ENCODE measurements around the gene TMUB2. TPM values are rescaled to one million over a fixed set of nuclear protein-coding genes. Genes with fewer than 3 reads are reported as not detected.
A peak's percentile ranks its signal among the peaks of the same experiment; 100 is the strongest.

Gene TMUB2
- total and polyA plus RNA-seq, 9 of the 15 experiments (the other 6 are each of a cell fraction or from before 2014, with no cell fraction given): 4.1 to 29.8 (median 16.3) TPM

DNA sequence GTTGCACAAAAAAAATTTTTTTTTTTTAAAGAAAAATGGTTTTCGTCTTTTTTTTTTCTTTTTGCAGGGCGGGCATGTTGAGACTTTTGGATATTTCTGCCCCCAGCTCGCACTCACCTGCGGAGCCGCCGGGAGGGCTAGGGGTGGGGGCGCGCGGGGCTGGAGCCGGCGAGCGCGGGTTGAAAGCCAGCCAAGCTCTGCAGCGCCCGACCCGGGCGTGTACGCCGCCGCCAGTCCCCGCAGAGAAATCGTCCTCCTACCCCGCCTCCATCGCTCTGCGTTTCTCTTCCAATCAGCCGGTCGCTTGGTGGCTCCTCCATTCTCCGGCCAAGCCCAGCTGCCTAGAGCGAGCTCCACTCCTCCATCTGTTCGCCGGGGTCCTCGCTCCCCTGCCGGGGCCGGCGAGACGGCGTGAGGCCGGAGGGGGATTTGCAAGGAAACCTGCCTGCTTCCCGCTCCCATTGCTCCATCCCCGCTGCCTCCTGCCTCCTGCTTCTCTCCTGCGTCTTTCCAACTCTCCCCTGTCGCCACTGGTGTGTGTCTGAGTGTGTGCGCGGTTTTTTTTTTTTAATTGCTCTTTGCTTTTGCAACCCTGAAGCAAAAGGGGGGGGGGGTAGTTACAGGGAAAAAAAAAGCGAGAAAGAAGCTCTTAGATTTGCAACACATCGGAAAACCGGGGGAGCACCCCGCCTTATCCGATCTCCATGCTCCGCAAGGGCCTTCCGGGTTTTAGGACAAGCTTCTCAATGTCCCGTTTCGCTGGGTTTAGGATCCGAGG, 34.5 kb downstream of the TMUB2 start (continued):
- TF ChIP-seq, protein P1, sequence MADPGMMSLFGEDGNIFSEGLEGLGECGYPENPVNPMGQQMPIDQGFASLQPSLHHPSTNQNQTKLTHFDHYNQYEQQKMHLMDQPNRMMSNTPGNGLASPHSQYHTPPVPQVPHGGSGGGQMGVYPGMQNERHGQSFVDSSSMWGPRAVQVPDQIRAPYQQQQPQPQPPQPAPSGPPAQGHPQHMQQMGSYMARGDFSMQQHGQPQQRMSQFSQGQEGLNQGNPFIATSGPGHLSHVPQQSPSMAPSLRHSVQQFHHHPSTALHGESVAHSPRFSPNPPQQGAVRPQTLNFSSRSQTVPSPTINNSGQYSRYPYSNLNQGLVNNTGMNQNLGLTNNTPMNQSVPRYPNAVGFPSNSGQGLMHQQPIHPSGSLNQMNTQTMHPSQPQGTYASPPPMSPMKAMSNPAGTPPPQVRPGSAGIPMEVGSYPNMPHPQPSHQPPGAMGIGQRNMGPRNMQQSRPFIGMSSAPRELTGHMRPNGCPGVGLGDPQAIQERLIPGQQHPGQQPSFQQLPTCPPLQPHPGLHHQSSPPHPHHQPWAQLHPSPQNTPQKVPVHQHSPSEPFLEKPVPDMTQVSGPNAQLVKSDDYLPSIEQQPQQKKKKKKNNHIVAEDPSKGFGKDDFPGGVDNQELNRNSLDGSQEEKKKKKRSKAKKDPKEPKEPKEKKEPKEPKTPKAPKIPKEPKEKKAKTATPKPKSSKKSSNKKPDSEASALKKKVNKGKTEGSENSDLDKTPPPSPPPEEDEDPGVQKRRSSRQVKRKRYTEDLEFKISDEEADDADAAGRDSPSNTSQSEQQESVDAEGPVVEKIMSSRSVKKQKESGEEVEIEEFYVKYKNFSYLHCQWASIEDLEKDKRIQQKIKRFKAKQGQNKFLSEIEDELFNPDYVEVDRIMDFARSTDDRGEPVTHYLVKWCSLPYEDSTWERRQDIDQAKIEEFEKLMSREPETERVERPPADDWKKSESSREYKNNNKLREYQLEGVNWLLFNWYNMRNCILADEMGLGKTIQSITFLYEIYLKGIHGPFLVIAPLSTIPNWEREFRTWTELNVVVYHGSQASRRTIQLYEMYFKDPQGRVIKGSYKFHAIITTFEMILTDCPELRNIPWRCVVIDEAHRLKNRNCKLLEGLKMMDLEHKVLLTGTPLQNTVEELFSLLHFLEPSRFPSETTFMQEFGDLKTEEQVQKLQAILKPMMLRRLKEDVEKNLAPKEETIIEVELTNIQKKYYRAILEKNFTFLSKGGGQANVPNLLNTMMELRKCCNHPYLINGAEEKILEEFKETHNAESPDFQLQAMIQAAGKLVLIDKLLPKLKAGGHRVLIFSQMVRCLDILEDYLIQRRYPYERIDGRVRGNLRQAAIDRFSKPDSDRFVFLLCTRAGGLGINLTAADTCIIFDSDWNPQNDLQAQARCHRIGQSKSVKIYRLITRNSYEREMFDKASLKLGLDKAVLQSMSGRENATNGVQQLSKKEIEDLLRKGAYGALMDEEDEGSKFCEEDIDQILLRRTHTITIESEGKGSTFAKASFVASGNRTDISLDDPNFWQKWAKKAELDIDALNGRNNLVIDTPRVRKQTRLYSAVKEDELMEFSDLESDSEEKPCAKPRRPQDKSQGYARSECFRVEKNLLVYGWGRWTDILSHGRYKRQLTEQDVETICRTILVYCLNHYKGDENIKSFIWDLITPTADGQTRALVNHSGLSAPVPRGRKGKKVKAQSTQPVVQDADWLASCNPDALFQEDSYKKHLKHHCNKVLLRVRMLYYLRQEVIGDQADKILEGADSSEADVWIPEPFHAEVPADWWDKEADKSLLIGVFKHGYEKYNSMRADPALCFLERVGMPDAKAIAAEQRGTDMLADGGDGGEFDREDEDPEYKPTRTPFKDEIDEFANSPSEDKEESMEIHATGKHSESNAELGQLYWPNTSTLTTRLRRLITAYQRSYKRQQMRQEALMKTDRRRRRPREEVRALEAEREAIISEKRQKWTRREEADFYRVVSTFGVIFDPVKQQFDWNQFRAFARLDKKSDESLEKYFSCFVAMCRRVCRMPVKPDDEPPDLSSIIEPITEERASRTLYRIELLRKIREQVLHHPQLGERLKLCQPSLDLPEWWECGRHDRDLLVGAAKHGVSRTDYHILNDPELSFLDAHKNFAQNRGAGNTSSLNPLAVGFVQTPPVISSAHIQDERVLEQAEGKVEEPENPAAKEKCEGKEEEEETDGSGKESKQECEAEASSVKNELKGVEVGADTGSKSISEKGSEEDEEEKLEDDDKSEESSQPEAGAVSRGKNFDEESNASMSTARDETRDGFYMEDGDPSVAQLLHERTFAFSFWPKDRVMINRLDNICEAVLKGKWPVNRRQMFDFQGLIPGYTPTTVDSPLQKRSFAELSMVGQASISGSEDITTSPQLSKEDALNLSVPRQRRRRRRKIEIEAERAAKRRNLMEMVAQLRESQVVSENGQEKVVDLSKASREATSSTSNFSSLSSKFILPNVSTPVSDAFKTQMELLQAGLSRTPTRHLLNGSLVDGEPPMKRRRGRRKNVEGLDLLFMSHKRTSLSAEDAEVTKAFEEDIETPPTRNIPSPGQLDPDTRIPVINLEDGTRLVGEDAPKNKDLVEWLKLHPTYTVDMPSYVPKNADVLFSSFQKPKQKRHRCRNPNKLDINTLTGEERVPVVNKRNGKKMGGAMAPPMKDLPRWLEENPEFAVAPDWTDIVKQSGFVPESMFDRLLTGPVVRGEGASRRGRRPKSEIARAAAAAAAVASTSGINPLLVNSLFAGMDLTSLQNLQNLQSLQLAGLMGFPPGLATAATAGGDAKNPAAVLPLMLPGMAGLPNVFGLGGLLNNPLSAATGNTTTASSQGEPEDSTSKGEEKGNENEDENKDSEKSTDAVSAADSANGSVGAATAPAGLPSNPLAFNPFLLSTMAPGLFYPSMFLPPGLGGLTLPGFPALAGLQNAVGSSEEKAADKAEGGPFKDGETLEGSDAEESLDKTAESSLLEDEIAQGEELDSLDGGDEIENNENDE (IDR thresholded peaks at IDR 0.05; ENCODE audit: low read depth, low read length): no peak
- TF ChIP-seq, protein P2, sequence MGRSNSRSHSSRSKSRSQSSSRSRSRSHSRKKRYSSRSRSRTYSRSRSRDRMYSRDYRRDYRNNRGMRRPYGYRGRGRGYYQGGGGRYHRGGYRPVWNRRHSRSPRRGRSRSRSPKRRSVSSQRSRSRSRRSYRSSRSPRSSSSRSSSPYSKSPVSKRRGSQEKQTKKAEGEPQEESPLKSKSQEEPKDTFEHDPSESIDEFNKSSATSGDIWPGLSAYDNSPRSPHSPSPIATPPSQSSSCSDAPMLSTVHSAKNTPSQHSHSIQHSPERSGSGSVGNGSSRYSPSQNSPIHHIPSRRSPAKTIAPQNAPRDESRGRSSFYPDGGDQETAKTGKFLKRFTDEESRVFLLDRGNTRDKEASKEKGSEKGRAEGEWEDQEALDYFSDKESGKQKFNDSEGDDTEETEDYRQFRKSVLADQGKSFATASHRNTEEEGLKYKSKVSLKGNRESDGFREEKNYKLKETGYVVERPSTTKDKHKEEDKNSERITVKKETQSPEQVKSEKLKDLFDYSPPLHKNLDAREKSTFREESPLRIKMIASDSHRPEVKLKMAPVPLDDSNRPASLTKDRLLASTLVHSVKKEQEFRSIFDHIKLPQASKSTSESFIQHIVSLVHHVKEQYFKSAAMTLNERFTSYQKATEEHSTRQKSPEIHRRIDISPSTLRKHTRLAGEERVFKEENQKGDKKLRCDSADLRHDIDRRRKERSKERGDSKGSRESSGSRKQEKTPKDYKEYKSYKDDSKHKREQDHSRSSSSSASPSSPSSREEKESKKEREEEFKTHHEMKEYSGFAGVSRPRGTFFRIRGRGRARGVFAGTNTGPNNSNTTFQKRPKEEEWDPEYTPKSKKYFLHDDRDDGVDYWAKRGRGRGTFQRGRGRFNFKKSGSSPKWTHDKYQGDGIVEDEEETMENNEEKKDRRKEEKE (IDR thresholded peaks at IDR 0.05; ENCODE audit: borderline replicate concordance in 1 of 2, control insufficient read depth in 1 of 2, low read depth in 2 of 2, low read length in 1 of 2): no peak
- TF ChIP-seq DNMT1 (IDR thresholded peaks at IDR 0.05) (no peak), SRSF3 (IDR thresholded peaks at IDR 0.05; ENCODE audit: insufficient read depth, low read length) (no peak), ETS2 (tag; IDR thresholded peaks at IDR 0.05; ENCODE audit: borderline replicate concordance, poor library complexity, severe bottlenecking) (no peak), JUND (IDR thresholded peaks at IDR 0.05; ENCODE audit: borderline replicate concordance, low read depth, low read length) (no peak), JUND (tag; IDR thresholded peaks at IDR 0.05; ENCODE audit: borderline replicate concordance, low read depth, low read length) (no peak), HMGN3 (IDR thresholded peaks at IDR 0.05; ENCODE audit: borderline replicate concordance, extremely low read depth, insufficient read length, low read depth, low read length) (peak; percentile 14), SREBF2 (CRISPR knock-in tag; IDR thresholded peaks at IDR 0.05) (no peak), ZNF140 (CRISPR knock-in tag; IDR thresholded peaks at IDR 0.05) (no peak), CXXC5 (CRISPR knock-in tag; IDR thresholded peaks at IDR 0.05) (peak; percentile 67), HNRNPL (IDR thresholded peaks at IDR 0.05; ENCODE audit: low read depth, low read length) (no peak), POLR2A (conservative IDR thresholded peaks at IDR 0.05) (no peak; the same call in 1 of the 2 replicates)

Data from K562 (cell line).